SK-N-SH (cell line): Measurements from ENCODE around the gene TEAD1.

Experiments
- POLR2AphosphoS5 ChIP-seq: IDR thresholded peaks from 2 replicates; pipeline ENCODE4 v1.6.1; 2012; ENCODE audit warnings: low read depth, low read length
- TF ChIP-seq, protein P1 (sequence below): fragments of 200-600 bp; sonication (generic); IDR thresholded peaks from 2 replicates; pipeline ENCODE4 v1.6.1; 2017; ENCODE audit warnings: antibody characterized with exemption, mild to moderate bottlenecking, moderate library complexity
- TF ChIP-seq, protein P2 (sequence below): IDR thresholded peaks from 2 replicates; pipeline ENCODE4 v1.4.0; 2012; ENCODE audit warnings: low read depth, borderline replicate concordance

DNA sequence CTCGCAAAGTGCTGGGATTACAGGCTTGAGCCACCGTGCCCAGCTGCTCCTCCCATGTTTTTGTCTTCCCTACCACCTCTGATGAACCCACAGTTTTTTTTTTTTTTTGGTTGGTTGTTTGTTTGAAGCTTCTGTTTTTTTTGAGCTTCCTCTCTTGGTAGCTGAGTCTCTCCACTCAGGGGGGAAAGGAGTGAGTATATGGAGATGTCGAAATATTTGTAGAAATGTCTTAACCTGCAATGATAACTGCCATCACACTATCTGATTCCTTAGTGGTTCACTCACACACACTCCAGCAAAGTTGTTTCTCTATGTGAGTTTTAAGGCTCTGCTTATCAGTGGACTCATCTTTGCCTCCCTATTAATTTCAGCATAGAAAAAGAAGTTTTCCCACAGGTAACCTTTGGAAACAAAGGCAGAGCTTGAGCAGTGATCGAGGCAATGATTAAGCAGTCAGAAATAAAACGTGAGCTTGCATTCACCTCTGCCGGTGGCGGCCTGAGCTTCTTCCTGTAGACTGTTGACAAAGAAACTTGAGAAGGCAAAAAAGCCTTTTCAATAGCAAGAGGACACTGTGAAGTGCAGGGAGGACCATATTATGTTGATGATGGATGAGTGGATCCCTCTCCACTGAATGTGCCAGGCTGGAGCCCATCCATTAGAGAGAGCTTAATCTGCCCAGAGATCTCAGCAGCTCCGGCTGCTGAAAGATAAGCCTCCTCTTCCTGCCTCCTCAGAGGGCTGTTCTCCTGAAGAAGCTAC, 305.9 kb downstream of the TEAD1 start:
- no peak for TF ChIP-seq POLR2AphosphoS5
- TF ChIP-seq, protein P1, sequence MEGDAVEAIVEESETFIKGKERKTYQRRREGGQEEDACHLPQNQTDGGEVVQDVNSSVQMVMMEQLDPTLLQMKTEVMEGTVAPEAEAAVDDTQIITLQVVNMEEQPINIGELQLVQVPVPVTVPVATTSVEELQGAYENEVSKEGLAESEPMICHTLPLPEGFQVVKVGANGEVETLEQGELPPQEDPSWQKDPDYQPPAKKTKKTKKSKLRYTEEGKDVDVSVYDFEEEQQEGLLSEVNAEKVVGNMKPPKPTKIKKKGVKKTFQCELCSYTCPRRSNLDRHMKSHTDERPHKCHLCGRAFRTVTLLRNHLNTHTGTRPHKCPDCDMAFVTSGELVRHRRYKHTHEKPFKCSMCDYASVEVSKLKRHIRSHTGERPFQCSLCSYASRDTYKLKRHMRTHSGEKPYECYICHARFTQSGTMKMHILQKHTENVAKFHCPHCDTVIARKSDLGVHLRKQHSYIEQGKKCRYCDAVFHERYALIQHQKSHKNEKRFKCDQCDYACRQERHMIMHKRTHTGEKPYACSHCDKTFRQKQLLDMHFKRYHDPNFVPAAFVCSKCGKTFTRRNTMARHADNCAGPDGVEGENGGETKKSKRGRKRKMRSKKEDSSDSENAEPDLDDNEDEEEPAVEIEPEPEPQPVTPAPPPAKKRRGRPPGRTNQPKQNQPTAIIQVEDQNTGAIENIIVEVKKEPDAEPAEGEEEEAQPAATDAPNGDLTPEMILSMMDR: no peak
- TF ChIP-seq, protein P2, sequence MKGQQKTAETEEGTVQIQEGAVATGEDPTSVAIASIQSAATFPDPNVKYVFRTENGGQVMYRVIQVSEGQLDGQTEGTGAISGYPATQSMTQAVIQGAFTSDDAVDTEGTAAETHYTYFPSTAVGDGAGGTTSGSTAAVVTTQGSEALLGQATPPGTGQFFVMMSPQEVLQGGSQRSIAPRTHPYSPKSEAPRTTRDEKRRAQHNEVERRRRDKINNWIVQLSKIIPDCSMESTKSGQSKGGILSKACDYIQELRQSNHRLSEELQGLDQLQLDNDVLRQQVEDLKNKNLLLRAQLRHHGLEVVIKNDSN: no peak
